AG08395 (cell line): ENCODE measurements around the gene UBTD1.
"Not testable (repeated sequence)": the region's sequence is repeated elsewhere in the genome, so short reads cannot be mapped to it uniquely, and the experiment has no call there.

ENCODE experiments used
- DNase-seq: peaks from one replicate; pipeline ENCODE4 v3.0.0; 2012; ENCODE audit warnings: mixed read lengths, low spot score

UBTD1 gene

DNA sequence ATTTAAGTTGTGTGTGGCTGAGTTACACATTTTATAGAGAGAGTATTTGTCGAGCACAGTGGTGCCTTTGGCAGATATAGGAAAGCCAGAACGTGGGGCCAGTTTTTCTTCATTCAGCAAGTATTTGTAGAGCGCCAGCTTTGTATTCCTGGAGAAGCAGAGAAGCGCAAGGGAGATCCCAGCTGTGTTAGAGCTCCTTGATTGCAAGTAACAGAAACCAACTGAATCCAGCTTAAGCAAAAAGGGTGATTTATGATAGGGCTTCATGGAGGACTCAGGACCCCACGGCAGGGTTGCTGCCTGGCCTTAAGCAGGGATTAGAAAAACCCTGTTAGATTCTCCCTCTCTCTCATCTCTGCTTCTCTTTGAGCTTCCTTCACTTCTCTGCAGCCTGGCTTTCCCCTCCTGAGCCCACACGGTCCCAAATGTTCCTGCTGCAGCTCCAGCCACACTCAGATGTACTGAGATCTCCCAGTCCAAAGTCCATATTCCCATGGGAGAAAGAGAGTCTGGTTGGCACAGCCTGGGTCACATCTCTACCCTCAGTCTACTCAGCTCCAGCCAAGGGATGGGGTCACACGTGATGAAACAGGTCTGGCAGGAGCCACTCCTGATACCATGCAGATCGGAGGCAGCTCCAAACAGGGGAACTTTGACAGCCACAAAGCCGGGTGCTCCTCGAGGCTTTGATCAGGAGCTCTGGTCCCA is 16.7 kb downstream of the UBTD1 start:
- DNase-seq = no peak

DNA sequence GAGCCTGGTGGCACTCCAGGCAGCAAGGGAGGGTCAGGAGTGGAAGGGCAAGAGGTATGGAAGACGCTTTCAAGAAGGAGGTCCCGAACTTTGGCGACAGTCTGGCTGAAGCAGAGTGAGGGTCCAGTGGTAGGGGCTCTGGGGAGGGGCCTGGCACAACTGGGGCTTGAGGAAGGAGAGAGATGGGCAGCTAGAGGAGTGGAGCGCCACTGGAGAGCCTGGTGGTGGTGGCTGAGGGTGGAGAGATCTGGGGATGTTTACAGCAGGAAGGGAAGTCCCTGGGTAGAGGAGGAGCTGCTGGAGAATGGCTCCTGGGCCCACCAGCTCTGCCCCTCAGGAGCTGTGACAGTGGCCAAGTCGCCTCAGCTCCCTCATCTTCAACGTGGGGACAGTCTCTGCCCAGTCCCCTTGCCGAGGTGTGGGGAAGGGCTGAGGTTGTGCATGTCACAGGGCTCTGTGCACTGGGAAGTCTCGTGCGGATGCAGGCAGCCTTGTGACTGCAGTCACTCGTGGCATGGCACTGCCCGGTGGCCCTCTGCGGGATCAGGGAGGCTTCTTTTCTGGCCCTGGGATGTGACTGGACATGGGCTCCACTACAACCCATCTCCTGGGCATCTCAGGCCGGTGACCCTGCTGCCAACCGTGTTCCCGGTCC is 18.5 kb downstream of the UBTD1 start:
- no peak for DNase-seq

DNA sequence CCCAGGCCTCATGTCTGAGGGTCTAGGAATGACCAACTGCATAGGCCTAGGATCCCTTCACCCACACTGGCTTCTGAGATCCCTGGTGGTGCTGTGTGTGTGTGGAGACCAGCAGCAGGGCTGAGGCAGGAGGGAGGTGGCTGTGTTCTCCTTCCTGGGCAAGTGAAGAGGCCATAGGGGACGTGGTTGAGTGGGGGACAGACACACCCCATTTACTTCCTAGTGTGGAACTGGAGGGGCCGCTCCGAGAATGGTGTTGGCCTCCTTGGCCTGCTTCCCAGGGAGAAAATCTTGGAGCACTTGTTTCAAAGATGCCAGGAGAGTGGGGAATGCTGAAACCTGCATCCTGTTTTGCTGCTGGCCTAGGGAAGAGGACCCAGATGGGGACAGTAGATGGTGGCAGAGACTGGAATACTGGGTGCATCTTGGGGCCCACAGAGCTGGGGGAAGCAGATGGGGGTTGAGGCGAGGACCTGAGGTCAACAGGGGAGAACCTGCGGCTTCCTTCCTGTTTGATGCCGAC is 19.1 kb downstream of the UBTD1 start:
- no peak for DNase-seq

DNA sequence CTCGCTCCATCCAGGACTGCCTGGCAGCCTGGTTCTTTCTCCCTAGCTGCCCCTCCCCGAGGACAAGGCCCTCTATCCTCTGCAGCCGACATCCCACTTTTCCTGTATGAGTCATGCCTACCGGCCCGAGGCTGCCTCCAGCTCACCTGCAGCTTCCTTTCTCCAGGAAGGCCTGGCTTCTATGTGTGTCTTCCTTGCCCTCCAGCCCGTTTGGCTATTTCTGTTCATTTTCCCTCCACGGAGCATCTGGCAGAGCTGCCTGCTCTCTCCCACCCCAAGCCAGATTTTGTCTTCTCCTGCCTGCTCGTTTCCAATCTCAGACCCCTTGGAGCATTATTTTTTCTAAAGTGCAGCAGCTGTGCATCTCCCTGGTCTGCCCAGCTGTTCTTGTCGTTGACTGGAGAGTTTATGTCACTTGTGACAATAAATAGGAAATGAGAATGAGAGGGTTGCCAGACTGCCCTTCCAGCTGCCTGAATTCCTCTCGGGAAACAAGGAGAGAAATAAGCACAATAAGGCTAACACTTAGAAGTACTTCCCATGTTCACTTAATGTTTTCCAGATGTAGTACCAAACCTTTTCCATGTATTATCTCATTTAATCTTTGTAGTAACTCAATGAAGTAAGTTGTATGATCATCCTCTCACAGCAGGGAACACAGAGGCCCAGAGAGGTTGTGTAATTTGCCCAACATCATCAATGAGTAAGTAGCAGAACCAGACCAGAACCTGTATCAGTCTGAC is 19.7 kb downstream of the UBTD1 start:
- DNase-seq = peak; percentile 41

DNA sequence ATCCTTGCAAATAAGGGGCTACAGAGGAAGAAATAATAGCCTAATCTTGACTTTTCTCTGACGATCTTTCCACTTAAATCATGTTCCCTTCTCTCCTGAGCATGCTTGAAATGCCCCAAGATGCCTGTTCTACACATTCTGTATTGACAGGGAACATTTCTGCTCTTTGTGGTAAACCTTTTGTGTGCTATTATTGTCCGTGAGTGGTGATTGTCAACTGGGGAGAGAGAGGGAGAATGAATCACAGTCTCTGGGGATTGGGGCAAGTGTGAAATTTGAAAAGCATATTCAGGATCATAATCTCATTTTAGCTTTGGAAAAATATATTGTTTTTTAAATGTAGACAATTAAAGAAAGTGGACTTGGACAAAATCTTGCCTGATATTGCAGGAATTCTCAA is 20.6 kb downstream of the UBTD1 start:
- DNase-seq = peak; percentile 25

DNA sequence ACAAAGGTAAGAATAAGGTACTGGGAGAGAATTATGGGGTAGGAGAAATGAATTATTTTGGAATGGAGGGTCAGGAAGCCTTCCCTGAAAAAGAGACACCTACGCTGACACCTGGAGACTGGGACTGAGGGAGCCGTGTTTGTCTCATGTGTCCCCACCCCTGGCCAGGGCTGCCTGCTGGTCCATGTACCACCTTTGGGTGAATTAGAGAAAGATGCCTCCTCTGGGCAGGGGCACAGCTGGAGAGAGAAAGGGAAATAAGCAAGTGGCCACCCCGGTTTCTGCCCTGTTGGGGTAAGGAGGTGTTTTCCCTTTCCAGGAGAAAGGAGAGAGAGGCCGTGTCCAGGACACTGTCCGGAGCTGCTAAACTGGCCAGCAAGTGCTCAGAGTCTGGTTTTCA is 21.8 kb downstream of the UBTD1 start:
- DNase-seq = no peak

DNA sequence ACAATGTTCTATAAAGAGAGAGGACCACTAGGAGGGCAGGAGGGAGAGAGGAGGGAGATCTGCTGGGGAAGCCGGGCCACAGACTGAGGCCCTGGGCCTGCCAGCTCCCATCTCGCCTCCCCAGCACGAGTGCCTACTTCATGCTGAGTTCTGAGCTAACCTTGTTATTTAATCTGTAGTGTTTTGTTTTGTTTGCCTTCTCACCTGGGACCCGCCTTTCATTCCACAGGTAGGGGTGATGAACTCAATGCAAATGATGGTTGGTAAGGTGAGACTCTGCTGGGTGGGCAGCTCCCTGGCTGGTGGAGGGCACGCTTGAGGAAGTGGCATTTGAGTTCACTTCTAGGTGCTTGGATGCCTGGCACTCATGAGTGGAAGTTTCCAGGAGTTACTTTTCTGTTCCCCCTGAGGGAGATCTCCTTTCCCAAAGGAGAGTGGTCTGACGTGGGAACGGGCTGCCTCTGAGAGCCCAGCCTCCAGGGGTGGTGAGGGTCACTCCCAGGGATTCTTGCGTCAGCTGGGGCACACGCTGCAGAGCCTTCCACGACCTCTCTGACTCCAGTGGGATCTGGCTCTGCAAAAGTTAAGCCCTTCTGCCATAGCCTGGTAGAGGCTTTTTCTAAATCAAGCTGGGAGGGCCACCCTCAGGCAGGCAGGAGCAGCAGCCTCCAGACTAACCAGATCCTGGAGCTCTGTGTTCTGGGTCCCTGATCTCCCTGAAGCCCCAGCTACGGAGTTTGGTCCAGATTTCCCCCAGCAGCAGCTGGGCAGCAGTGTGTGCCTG is 22.4 kb downstream of the UBTD1 start:
- no peak for DNase-seq

DNA sequence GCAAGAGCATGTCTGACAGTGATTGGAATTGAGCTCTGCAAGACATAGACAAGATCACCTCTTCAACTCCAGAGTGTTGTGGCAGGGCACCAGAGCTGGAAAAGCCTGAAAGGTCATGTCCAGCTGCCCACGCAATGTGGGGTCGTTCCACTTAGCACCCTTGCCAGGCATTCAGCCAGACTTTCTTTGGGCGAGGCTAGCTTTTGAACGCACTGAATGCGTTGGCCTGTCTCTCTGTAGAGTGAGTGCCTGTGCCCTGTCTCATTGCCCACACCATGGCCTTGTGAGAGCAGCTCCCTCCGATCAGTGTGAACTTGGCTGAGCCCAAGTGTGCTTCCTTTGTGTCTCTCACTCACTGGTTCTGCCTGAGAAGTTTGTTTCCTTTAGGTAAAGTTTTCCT is 23.3 kb downstream of the UBTD1 start:
- no peak for DNase-seq

DNA sequence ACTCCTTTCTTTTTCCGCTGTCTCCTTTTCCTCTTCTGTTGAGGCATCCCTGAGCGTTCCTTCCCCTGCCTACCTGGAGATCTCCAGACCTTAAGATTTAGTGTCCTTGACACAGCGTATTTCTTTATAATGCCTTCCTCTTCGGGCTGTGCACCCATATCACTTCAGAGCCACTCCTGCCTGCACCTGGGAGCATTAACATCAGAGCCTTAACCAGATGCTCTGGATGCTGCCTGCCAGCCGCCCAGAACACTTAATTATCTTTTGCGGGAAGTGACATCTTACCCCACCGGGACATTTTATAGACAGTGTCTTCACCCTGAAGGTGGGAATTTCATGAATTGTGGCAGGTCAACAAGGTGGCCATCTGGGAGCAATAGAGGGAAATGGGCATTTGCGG is 24.2 kb downstream of the UBTD1 start:
- DNase-seq = no peak

DNA sequence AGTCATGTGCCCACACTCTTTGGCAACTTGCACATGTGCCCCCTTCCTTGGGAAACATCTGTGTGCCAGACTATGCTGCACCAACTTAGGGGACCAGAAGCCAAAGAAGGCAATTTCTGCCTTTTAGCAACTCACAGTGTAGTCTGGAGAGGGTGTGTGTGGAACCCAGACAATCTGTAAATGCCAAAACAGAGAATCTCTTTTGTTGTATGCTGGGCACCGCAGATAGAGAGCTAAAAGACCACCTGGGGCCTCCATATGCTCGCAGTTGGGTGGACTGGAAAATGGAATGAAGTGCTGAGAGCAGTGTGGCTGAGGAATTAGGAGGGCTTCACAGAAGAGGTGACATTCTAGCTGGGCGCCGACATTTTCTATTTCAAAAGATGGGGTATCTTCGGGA is 26.4 kb downstream of the UBTD1 start:
- no peak for DNase-seq

DNA sequence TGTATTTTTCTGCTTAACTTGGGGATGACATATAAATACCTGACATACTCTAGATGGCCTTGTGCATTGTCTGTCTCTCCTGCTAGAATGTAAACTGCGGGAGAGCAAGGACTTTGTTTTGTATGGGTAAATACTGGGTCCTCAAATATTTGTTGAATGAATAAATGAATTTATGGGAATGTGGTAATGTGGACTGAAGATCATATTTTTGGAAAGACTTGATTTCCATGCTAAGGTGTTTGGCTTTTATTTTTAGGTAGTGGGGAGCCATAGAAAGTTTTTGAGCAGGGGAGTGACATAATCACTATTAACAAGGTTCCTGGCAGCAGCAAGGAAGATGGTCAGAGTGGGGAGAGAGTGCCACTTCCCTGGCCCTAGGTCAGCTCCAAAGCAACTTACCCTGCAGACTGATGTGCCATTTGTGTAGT is 27.0 kb downstream of the UBTD1 start:
- DNase-seq = no peak

DNA sequence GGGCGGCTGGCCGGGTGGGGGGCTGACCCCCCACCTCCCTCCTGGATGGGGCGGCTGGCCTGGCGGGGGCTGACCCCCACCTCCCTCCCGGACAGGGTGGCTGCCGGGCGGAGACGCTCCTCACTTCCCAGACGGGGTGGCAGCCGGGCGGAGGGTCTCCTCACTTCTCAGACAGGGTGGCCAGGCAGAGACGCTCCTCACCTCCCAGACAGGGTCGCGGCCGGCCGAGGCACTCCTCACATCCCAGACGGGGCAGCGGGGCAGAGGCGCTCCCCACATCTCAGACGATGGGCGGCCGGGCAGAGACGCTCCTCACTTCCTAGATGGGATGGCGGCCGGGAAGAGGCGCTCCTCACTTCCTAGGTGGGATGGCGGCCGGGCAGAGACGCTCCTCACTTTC is 30.2 kb downstream of the UBTD1 start:
- not testable (repeated sequence) for DNase-seq

DNA sequence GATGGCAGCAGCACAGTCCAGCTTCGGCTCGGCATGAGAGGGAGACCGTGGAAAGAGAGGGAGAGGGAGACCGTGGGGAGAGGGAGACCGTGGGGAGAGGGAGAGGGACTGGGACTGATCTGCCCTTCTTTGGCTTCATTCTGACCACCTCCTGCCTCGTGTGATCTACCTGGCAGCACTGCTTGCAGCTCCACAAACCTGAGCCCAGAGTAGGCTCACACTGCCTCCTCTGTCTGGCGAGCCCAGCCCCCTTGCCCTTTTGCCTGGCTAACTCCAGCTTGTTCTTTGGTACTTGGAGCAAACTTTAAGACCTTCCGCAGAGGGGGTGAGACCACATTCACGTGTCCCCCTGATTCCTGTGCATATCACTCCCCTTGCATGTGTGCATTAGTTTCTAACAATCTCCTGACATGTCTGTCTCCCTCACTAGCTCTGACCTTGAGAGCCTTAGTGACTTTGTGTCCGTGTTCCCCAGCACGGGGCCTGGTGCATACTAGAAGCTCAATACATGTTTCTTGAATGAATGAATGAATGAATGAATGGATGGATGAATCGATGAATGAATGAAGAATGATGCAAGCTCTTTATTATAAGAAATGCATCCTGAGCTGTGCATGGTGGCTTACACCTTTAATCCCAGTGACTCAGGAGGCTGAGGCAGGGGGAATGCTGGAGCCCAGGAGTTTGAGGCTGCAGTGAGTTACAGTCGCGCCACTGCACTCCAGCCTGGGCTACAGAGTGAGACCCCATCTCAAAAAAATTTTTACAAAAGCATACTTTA is 31.2 kb downstream of the UBTD1 start:
- no peak for DNase-seq

DNA sequence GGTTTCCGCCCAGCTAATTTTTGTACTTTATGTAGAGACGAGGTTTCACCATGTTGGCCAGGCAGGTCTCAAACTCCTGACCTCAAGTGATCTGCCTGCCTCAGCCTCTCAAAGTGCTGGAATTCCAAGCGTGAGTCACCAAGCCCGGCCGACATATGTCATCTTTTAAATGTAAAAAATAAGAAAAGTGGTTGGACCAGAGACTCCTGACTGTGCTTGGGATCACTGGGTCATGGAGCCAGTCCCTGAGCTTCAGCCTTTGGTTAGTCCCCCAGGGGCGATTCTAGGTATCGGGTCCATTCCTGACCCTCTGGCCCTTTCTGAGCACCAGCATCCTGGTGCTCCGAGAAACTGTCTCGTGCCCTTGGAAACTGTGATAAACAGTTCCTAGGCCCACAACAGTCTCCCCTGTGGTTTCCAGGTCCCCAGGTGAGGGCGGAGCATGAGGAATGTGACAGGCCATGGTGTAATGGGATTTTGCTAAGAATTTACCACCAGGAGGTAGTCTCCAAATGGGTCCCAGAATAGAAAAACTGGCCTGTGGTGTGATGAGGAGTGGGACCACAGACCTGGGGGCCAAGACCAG is 32.8 kb downstream of the UBTD1 start:
- no peak for DNase-seq

DNA sequence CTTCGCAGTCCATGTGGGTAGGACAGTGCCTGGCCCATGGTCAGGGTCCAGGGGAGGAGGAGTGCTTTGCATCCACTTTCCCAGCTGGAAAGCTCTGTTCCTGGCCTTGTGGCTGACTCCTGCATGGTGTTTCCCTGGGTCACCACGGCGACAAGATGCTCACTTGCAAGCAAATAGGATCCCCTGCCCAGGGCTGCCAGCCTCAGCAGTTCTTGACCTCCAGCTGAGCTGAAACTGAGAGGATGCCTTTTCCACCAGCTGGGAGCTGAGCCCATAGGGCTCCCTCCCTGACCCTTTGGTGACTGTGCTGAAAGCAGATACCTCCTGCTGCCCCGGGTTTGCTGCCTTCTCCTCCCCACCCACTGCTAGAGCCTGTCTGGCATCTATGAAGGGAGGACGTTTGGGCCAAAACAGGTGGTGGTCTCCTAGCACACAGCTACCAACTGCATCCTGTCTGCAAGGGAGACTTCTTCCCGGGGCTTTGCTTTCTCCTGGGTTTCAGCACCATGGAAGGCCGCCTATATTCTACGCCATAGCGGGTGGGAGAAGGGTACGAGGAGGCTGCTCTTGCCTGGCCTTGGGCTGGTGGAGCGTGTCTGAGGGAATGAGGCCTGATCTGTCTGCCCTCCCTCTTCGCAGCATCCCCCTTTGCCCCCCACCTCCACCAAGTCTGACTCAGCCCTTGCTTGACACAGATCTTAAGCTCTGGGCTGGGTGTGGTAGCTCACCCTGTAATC is 34.4 kb downstream of the UBTD1 start:
- DNase-seq = peak; percentile 41

DNA sequence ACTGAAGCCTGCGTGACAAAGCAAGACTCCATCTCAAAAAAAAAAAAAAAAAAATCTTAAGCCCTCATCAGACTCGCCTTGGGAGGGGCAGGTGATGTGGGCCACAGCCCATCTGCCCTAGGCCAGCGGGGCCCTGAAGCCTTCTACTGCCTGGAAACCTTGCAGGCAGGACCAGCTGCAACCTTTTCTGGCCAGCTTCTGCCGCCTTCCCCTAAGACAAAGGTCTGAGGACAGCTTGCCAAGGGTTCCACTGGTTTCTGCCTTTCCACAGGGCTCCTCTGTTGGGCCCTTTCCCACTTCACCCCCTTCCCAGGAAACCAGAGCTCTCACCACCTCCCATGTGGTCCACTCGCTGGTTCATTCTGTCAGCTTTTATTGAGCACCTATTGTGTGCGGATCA is 35.2 kb downstream of the UBTD1 start:
- no peak for DNase-seq

DNA sequence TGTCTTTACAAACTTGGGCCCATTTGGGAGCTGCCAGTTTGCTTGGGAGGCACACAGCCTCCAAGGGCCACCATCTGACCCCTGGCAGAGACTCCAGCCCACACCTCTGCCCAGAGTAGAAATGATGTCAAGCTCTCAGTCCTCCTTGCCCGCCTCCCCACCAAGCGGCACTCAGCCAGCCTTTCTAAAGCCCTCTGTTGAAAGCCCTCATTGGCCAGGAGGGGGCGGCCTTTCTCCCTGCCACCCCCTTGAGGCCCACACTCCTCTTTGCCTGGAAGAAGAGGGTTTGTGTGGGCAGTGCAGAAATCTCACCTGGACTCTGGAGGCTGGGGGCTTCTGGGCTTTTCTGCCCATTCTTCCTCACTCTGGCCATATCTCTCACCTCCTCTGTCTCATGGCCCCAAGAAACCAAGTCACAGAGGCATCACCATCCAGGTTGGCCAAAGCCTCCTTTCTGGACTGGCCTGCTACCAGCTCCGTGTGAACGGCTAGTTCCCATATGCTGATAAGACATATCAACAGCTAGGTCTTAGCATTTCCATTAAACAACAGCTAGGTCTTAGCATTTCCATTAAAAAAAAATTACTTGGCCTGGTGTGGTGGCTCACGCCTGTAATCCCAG is 36.1 kb downstream of the UBTD1 start:
- DNase-seq = peak; percentile 40

DNA sequence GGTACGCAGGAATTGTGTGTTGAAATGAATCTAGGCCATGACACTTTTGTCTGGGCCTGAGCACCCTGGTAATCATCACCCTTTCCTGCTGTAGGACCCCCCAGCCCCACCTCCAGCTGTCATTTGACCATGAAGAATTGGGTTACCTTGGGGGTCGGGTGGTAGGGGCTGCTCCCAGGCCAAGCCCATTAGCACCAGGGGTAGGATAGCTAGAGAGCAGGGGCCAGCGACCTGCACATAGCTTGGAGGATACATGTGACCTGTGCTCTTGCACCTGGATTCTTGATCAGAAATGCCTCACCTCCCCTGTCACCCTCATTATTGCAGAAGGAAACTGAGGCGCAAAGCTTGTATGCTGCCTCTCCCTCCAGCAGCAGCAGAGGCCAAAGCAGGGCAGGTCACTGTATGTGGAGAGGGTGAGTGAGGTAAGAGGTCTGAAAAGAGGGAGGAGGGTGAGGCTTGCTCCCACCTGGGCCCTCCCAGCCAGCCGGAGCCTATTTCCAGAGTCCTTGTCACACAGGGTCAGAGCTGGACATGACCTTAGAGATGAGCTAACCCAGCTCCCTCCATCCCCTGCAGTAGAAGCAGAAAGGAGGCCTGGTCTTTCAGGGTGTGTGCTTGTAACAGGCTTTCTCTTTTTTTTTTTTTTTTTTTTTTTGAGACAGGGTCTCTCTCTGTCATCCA is 38.6 kb downstream of the UBTD1 start:
- DNase-seq = no peak

DNA sequence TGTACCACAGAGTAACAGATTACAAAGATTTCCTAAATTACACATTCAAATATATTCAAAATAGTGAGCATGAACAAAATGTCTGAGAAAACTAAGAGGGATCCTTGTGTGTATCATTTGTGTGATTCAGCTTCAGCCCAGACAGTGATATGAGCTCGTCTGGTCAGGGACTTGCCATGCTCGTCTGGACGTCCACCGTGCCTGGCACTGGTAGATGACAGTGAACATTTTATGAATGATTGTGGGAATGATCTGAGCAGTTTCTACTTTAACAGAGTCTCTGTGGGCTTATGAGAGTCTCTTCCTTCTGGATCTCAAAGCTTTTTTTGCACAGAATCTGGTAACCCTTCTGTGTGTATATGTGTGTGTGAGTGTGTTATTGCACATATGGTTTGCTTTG is 39.7 kb downstream of the UBTD1 start:
- DNase-seq = no peak
